ENCODE data around the gene WFS1. TPM values are rescaled to one million over a fixed set of nuclear protein-coding genes. Genes with fewer than 3 reads are reported as not detected.

WFS1 gene
- total and polyA plus RNA-seq, 2 of the 13 experiments (the other 11 are each of a cell fraction or from before 2014, with no cell fraction given), result 39.1 to 42.2 TPM

DNA sequence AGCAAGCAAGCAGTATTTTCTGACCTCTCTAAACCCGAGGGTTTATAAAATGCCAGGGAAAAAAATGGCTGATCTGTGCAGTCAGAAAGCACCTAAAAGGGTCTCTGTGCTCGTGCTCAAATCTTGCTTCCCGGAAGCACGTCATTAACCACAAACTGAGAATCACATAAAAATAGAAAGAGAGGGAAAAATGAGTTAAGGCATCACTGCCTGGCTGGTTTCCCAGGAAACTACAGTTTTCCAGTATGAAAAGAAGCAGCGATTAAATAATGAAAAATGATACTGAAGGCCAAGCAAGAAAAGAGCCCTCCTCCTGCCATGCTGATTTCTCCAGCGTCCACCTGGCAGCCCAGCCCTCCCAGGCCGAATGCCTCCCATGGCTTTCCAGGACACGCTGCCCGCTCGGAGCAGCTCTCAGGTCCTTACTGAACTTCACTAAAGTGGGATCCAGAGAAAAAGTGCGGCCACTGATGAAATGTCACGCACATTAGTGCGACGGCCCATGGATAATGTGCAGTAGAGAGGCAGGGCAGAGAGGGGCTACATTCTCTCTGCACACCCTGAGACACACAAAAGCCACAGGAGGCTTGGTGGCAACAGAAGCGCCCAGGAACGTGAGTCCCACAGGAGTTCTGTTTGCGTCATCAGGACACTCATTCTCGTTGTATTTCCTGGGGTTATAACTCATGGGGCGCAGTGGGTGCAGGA, 80.4 kb downstream of the WFS1 start:
- no peaks in the 10 kb centered on the region for H3K9me3 ChIP-seq (ENCODE audit: low read length)
- POLR2A ChIA-PET, result no interaction called here
- WGBS (ENCODE audit: low lambda C conversion rate), result 16% methylated on average over 11 of the region's 19 CpGs
- CTCF ChIA-PET (ENCODE audit: low intra/inter-chr PET ratio, low total read pairs), result no interaction called here
- H2AFZ ChIP-seq (ENCODE audit: low read length), result no peak overlapping the region
- no peaks in the 10 kb centered on the region for H3K79me2 ChIP-seq (ENCODE audit: insufficient read depth, low read length)
- no peaks in the 10 kb centered on the region for H3K36me3 ChIP-seq (replicated peaks in 1 of 2; ENCODE audit: control insufficient read depth in 1 of 2, insufficient read depth in 2 of 2, low read length in 2 of 2)
- H3K4me2 ChIP-seq (ENCODE audit: low read depth, low read length), result no peak overlapping the region
- FAIRE-seq (no peak), ATAC-seq (no peak), DNase-seq (ENCODE audit: low spot score) (no peak)
- intact Hi-C loops (cut with micrococcal nuclease; ENCODE audit: unreplicated experiment), result no loop called here
- no peaks in the 10 kb centered on the region for H4K20me1 ChIP-seq (ENCODE audit: insufficient read depth, low read length)
- no peak overlapping the region for H3K27ac ChIP-seq (ENCODE audit: extremely low read length, insufficient read depth, low read length)
- no peak for TF ChIP-seq PHF21A (CRISPR knock-in tag; IDR thresholded peaks at IDR 0.05)
- TF ChIP-seq, protein P1, sequence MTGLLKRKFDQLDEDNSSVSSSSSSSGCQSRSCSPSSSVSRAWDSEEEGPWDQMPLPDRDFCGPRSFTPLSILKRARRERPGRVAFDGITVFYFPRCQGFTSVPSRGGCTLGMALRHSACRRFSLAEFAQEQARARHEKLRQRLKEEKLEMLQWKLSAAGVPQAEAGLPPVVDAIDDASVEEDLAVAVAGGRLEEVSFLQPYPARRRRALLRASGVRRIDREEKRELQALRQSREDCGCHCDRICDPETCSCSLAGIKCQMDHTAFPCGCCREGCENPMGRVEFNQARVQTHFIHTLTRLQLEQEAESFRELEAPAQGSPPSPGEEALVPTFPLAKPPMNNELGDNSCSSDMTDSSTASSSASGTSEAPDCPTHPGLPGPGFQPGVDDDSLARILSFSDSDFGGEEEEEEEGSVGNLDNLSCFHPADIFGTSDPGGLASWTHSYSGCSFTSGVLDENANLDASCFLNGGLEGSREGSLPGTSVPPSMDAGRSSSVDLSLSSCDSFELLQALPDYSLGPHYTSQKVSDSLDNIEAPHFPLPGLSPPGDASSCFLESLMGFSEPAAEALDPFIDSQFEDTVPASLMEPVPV (CRISPR knock-in tag; IDR thresholded peaks at IDR 0.05), result no peak
- TF ChIP-seq TRIM24 (CRISPR knock-in tag; IDR thresholded peaks at IDR 0.05), result no peak
- in situ Hi-C loops (cut with HindIII; ENCODE audit: extremely low pct_ligation_motif_present, low pct_unique_long_range_greater_than_20kb), result no loop called here
- H3K4me3 ChIP-seq (replicated peaks in 1 of 3; ENCODE audit: insufficient read depth in 1 of 3, low read depth in 2 of 3, low read length in 3 of 3), result no peak overlapping the region
- BruUV-seq (replicated peaks), result no TSS peak
- H3K9ac ChIP-seq (ENCODE audit: insufficient read depth, low read depth, low read length), result no peak overlapping the region
- H3K27me3 ChIP-seq (ENCODE audit: control insufficient read depth in 1 of 2, insufficient read depth in 2 of 2, low read length in 2 of 2), result peaks cover 15 to 77% of the 10 kb centered on the region in 2 experiments; a peak in 4 of 5 replicates
- no peaks in the 10 kb centered on the region for H3K4me1 ChIP-seq (ENCODE audit: insufficient read depth, low read length)

DNA sequence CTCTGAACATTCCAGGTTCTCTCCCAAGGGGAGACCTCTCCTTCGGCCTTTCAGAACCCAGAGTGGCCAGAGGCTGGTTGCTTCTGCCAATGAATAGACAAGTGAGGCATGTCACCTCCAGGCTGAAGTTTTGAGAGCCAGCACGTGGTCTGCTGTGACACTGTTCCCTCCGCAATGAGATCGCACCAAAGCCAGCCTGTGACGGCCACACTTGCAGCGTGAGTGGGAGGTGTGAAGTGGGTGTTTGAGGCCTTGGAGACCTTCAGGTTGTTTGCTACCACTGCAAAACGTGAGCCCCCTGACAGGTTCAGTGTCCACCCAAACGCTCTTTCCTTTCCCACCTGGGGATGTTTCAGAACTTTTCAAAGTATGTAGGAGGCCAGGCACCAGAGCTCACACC, 81.0 kb downstream of the WFS1 start:
- ATAC-seq (no peak), DNase-seq (ENCODE audit: low spot score) (no peak), FAIRE-seq (no peak)
- Histone ChIP-seq H4K20me1 (ENCODE audit: insufficient read depth, low read length) (no peaks in the 10 kb centered on the region), H3K27me3 (ENCODE audit: control insufficient read depth in 1 of 2, insufficient read depth in 2 of 2, low read length in 2 of 2) (peaks cover 14 to 71% of the 10 kb centered on the region in 2 experiments; a peak in 4 of 5 replicates), H3K36me3 (replicated peaks in 1 of 2; ENCODE audit: control insufficient read depth in 1 of 2, insufficient read depth in 2 of 2, low read length in 2 of 2) (no peaks in the 10 kb centered on the region), H3K4me2 (ENCODE audit: low read depth, low read length) (no peak overlapping the region), H3K79me2 (ENCODE audit: insufficient read depth, low read length) (no peaks in the 10 kb centered on the region), H3K4me3 (replicated peaks in 1 of 3; ENCODE audit: insufficient read depth in 1 of 3, low read depth in 2 of 3, low read length in 3 of 3) (no peak overlapping the region), H2AFZ (ENCODE audit: low read length) (no peak overlapping the region), H3K27ac (ENCODE audit: extremely low read length, insufficient read depth, low read length) (no peak overlapping the region), H3K9ac (ENCODE audit: insufficient read depth, low read depth, low read length) (no peak overlapping the region), H3K9me3 (ENCODE audit: low read length) (no peaks in the 10 kb centered on the region), H3K4me1 (ENCODE audit: insufficient read depth, low read length) (no peaks in the 10 kb centered on the region)
- BruUV-seq (replicated peaks), result no TSS peak
- CTCF ChIA-PET (ENCODE audit: low intra/inter-chr PET ratio, low total read pairs), result no interaction called here
- intact Hi-C loops (cut with micrococcal nuclease; ENCODE audit: unreplicated experiment), result no loop called here
- POLR2A ChIA-PET, result no interaction called here
- in situ Hi-C loops (cut with HindIII; ENCODE audit: extremely low pct_ligation_motif_present, low pct_unique_long_range_greater_than_20kb), result no loop called here
- 27% methylated on average over 7 of the region's 8 CpGs for WGBS (ENCODE audit: low lambda C conversion rate)
- no peak for TF ChIP-seq ZNF44 (CRISPR knock-in tag; IDR thresholded peaks at IDR 0.05)
- TF ChIP-seq ZNF749 (CRISPR knock-in tag; IDR thresholded peaks at IDR 0.05; ENCODE audit: borderline replicate concordance), result no peak
- TF ChIP-seq ZFP37 (CRISPR knock-in tag; IDR thresholded peaks at IDR 0.05; ENCODE audit: borderline replicate concordance), result no peak
- no peak for TF ChIP-seq SMYD3 (CRISPR knock-in tag; IDR thresholded peaks at IDR 0.05)
- TF ChIP-seq U2AF1 (optimal IDR thresholded peaks at IDR 0.05; ENCODE audit: low read depth, low read length), result no peak
- TF ChIP-seq, protein P2, sequence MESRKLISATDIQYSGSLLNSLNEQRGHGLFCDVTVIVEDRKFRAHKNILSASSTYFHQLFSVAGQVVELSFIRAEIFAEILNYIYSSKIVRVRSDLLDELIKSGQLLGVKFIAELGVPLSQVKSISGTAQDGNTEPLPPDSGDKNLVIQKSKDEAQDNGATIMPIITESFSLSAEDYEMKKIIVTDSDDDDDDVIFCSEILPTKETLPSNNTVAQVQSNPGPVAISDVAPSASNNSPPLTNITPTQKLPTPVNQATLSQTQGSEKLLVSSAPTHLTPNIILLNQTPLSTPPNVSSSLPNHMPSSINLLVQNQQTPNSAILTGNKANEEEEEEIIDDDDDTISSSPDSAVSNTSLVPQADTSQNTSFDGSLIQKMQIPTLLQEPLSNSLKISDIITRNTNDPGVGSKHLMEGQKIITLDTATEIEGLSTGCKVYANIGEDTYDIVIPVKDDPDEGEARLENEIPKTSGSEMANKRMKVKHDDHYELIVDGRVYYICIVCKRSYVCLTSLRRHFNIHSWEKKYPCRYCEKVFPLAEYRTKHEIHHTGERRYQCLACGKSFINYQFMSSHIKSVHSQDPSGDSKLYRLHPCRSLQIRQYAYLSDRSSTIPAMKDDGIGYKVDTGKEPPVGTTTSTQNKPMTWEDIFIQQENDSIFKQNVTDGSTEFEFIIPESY (CRISPR knock-in tag; IDR thresholded peaks at IDR 0.05), result no peak
- TF ChIP-seq RBFOX2 (IDR thresholded peaks at IDR 0.05; ENCODE audit: low read depth, low read length), result no peak
- no peak for TF ChIP-seq SSRP1 (CRISPR knock-in tag; IDR thresholded peaks at IDR 0.05)
- TF ChIP-seq MEF2D (CRISPR knock-in tag; IDR thresholded peaks at IDR 0.05), result no peak
- no peak for TF ChIP-seq ZNF83 (CRISPR knock-in tag; IDR thresholded peaks at IDR 0.05; ENCODE audit: borderline replicate concordance)
- no peak for TF ChIP-seq POLR2A (IDR thresholded peaks at IDR 0.05; ENCODE audit: insufficient read depth in 1 of 2, low read depth in 2 of 2, low read length in 2 of 2)
- TF ChIP-seq ARNT2 (CRISPR knock-in tag; IDR thresholded peaks at IDR 0.05; ENCODE audit: low read depth), result no peak
- no peak for TF ChIP-seq ZNF326 (CRISPR knock-in tag; IDR thresholded peaks at IDR 0.05; ENCODE audit: borderline replicate concordance)
